ENCODE data around the gene KBTBD6.
"Not testable (repeated sequence)": the region's sequence is repeated elsewhere in the genome, so short reads cannot be mapped to it uniquely, and the experiment has no call there.

The KBTBD6 gene, protein sequence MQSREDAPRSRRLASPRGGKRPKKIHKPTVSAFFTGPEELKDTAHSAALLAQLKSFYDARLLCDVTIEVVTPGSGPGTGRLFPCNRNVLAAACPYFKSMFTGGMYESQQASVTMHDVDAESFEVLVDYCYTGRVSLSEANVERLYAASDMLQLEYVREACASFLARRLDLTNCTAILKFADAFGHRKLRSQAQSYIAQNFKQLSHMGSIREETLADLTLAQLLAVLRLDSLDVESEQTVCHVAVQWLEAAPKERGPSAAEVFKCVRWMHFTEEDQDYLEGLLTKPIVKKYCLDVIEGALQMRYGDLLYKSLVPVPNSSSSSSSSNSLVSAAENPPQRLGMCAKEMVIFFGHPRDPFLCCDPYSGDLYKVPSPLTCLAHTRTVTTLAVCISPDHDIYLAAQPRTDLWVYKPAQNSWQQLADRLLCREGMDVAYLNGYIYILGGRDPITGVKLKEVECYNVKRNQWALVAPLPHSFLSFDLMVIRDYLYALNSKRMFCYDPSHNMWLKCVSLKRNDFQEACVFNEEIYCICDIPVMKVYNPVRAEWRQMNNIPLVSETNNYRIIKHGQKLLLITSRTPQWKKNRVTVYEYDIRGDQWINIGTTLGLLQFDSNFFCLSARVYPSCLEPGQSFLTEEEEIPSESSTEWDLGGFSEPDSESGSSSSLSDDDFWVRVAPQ

DNA sequence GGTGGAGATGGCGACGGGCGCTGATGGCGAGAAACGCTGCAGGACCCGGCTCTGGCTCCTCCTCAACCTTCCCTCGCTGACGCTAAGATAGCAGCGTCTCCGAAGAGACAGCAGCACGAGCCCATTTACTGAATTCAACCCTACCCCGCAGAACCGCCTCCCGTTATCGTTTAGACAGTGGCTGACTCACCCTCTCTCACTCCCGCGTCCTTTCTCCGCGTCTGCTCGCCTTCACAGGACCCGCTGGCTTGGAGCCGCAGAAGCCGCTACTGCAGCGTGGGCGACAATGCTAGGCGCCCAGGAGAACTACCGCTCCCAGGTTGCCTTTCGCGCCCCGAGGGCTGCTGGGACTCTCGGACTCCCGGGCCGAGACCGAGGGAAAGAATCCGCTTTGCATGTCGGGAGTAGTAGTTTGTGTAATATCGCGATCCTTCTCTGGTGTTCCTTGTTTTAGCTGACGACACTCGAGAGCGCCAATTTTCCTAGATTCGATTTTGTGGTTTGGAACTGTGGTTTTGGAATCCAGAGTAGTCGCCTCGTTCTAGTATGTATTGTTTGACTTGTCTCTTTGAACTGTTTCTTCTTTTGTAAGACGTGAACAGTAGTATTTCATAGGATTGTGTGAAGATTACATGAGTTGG is at the start of gene KBTBD6:
Gene KBTBD6, minus strand, starts transcription at position 291 of the 641 bp plus-strand sequence. CDS start 291 bp downstream, outside the sequence.
- DNase-seq (ENCODE audit: low read depth in 2 of 3, low spot score in 1 of 3) = peak; percentile 89 to 95 (median 94)

DNA sequence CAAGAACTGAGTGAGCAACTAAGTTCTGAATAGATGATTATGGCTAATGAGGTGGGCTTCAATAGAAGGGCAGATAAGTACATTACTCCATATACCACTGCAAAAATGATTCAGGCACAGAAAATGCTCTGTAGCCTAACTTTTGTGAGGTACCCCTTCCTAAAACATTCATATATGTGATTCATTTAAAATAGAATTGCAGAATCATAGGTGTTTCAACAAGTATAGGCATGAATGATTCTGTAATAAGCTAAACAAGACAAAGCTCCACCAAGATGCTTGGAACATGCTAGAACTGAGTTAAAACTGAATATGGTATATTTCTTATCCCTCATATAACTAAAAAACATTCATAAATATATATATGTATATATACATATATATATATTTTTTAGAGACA is 49.6 kb upstream of the KBTBD6 start:
- DNase-seq (ENCODE audit: low read depth in 2 of 3, low spot score in 1 of 3) = no peak

DNA sequence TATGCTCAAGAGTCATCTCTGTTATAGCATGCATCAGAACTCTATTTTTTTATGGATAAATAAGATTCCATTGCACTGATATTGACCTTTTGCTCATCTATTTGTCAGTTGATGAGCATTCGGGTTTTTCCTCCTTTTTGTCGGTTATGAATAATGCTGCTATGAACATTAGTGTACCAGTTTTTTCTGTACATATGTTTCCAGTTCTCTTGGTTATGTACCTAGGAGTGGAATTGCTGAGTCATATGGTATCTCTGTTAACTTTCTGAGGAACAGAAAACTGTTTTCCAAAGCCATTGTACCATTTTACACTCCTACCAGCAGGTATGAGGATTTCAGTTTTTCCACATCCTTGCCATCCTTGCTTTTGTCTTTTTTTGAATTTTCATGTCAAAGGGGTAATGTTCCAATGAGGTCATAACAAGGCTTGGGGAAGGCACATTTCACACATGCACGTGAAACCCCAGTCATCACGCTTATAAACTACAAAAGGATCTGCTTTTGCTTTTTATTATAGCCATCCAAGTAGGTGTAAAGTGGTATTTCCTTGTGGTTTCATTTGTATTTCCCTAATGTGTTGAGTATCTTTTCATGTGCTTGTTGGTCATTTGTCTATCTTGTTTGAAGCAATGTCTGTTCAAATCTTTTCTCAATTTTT is 47.1 kb upstream of the KBTBD6 start:
- no peak for DNase-seq (ENCODE audit: low read depth in 2 of 3, low spot score in 1 of 3)

DNA sequence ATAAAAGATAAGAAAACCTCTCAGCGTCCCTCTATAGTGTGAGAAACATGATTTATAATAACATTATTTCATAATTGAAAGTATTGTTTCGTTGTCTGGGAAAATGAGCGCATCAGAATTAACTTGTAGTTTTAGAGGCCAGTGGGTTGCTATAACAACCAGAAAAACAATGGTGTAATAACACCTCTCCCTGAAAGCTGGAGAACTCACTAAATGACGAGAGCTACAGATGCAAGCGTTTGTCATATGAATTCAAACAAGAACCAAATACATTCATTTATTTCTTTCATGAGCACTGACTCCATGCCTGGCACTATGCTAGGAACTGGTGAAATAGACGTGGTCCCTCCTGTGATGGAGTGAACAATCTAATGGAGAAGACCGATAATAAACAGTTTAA is 45.4 kb upstream of the KBTBD6 start:
- DNase-seq (ENCODE audit: low read depth in 2 of 3, low spot score in 1 of 3) = no peak

DNA sequence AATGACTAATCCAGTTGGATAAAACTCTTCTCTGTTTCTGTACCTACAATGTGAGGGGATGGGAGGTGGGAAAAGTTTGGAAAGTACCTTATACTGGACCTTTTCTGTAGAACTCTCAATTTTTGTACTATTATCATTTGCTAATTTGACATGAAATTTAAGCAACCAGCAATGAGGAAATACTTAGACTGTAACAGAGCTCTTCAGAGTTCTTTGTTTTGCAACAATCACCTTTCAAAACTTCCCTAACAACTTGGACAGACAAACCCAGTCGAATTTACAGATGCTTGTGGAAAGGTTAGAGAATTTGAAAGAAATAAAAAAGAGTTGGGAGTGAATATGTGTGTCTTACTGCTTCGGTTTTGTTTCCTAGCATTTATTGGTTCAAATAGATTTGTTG is 45.0 kb upstream of the KBTBD6 start:
- DNase-seq (ENCODE audit: low read depth in 2 of 3, low spot score in 1 of 3) = no peak

DNA sequence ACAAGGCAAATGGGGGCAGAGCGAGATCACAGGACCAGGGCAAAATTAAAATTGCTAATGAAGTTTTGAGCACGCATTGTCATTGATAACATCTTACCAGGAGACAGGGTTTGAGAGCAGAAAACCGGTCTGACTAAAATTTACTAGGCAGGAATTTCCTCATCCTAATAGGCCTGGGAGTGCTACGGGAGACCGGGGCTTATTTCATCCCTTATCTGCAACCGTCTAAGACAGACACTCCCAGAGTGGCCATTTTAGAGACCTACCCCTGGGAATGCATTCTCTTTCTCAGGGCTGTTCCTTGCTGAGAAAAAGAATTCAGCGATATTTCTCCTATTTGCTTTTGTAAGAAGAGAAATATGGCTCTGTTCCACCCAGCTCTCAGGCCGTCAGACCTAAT is 43.0 kb upstream of the KBTBD6 start:
- not testable (repeated sequence) for DNase-seq (ENCODE audit: low read depth in 2 of 3, low spot score in 1 of 3)

DNA sequence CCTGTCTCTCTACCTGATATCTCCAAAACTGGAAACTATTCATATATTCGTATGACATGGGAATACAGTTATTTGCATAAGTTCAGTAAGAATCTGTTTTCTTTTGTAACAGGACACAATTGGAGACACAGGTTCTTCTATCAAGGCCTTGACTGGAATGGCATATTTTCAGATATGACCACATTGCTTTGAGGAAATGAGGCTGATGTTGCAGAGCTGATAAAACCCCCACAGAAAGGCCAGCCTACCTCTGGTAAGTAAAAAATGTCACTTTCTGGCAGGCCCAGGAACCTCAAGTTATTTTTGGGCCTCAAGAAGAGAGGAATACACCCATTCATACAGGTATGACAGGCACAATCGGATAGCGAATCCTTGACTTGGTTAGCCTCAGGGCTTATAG is 29.5 kb upstream of the KBTBD6 start:
- no peak for DNase-seq (ENCODE audit: low read depth in 2 of 3, low spot score in 1 of 3)

DNA sequence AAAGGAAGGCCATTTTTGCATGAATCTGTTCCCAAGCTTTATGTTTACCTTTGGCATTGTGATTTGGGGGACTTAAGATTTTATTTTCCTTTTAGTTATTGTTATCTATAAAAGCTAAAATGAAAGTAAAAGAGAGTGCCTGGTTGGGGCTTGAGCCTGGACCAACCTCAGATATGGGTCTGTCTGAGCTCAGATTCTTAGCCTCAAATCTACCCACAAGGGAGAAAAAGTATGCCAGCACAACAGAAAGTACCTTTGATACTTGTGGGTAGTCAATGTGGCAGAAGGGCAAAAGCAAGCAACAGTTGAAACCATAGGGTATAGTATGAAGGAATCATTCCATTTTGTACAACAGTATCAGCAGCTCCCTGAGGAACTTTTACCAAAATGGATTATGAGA is 26.6 kb upstream of the KBTBD6 start:
- no peak for DNase-seq (ENCODE audit: low read depth in 2 of 3, low spot score in 1 of 3)

DNA sequence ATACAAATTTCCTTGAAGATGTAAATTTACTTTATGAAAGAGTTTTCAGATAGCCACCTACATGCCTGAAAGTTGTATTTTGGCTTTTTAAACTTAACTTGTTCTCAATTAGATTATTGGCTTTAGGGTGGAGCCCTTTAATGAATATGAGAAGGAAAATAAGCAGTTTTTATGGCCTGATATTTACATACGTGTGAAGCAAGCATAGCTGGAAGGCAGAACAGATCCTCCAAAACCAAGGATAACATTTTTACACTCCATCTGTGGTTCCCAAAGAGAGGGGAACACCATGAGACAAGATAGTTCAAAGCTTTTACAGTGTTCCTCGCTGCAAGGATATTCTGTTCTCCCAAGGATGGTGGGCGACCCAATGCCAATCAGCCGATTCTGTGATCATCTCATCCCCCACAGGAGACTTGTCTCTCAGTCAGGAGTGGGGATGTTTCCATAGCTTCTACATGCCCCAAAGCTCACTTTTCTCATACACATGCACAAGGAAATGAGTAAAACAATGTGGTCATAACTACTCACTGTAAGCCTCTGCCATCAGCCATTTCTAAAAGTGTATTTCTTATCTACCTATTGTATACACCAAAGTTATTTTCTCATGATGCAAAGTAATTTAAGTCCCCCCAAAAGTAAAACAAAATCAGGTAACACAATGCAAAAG is 24.6 kb upstream of the KBTBD6 start:
- no peak for DNase-seq (ENCODE audit: low read depth in 2 of 3, low spot score in 1 of 3)

DNA sequence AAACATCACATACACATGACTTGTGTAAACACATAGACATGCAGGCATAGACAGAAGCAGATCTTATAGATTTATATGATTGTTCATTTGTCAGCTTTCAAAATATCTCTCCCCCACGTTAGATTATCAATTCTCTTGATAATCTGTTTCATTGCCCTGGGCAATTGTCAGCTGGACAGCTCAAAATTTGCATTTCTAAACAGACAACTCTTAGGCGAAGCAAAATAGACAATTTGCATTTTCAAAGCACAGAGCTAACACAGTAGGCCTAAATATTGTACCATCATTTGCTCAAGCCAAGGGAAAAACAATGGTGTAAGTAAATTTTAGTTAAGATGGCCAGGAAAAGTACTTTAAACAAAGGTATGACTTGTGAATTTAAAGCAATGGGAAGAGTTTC is 24.0 kb upstream of the KBTBD6 start:
- DNase-seq (ENCODE audit: low read depth in 2 of 3, low spot score in 1 of 3) = no peak

DNA sequence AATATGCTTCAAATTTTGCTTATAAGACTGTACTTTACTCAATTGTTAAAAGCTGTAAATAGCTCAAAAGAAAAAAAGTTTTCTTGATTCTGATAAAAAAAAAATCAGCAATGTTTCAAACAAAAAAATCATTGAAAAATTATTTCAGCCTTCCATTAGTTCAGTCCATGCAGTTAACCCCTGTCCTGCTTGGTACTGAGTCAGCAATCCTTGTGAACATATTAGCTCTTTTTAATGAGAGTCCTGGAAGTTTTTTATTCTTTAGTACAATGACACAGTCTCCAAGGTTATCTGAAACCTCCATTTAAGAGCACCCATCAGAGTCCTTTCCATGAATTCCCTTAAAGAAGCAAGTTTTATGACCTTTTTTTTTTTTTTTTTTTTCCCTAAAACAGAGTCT is 21.4 kb upstream of the KBTBD6 start:
- DNase-seq (ENCODE audit: low read depth in 2 of 3, low spot score in 1 of 3) = no peak

DNA sequence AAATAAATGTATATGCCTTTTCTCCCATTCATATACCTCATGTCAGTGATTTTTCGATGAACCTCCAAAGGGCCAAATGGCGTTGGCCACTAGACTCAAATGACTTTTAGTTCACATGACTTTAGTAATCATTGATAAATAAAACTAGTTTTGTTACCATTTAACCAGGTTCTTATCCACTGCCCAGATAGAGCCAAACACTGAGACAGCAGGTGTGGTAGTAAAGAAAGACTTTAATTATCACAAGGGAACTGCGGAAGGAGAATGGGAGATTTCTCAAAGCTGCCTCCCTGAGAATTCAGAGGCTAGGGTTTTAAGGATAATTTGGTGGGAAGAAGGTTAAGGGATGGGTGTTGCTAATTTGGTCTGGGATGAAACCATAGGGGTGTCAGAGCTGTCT is 19.4 kb upstream of the KBTBD6 start:
- no peak for DNase-seq (ENCODE audit: low read depth in 2 of 3, low spot score in 1 of 3)

DNA sequence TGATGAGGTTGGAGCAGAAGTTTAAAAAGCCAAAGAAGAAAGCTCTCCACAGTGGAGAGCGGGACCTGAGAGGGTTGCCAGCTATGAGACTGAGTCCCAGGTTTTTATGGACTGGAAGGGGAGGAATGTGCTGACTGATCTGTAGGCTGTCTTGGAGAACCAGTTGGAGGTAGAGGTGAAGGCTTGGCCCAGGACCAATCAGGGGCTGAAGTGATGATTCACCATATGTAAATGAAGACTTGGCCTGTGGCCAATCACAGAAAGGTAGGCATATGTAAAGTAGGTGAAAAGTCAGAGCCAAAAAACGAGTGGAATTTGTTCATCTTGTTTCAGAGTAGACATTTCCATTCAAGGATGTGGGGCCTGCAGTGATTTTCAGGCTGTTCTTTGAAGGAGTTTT is 17.5 kb upstream of the KBTBD6 start:
- DNase-seq (ENCODE audit: low read depth in 2 of 3, low spot score in 1 of 3) = no peak

DNA sequence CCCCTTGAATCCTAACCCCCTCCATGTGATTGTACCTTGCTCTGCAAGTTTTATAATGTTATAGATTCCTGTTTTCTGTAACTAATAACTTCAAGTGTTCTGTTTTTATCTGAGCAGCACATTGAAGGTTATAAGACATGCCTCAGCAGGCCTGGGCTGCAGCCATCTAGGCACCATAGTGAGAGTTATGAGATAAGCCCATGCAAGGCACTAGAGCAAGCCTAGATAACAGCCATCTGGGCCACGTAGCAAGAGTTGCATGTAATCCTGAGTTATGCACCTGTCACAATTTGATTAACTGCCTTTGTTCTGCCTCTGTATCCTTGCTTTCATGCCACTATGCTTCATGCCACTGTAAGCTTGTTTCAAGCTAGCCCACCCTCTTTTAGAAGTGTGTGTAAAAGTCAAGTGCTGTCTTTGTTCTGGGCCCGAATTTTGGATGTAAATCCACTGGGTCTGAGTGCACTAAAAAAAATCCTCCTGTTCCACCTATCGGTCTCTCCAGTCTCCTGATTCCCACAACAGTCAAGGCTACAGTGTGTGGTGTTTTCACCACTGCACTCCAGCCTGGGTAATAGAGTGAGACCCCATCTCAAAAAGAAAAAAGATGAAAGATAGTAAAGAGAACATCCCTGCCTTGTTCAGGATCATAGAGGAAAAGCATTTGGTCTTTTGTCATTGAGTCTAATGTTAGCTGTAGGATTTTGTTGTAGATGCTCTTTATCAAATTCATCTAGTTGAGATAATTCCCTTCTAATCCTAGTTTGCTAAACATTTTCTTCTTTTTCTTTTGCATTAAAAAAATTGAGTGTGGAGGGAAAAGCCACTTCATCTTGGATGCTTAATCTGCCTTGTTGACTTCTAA is 16.0 kb upstream of the KBTBD6 start:
- DNase-seq (ENCODE audit: low read depth in 2 of 3, low spot score in 1 of 3) = no peak

DNA sequence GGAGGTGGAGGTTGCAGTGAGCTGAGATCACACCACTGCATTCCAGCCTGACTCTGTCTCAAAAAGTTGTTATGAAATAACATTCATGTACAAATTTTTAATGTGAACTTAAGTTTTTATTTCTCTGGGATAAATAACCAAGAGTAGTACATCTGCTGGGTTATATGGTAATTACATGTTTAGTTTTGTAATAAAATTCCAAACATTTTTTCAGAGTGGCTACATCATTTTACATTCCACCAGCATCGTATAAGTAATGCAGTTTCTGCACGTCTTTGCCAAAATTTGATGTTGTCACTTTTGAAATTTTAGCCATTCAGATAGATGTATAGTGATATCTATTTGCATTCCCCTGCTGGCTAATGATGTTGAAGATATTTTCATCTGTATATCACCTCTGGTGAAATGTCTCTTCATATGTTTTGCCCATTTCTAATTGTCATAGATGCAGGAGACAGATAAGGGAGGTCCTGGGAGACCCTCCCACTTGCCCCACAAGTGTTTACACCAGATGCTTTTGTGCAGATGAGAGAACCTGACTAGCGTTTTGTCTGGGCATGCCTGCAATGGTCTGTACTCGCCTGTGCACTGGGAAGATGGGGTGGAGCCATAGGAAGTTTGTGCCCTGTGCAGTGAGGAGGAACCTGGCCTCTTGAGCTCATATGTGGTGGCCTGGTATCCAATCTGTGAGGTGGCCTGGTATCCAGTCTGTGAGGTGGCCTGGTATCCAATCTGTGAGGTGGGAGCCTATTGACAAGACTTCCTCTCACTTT is 12.7 kb upstream of the KBTBD6 start:
- DNase-seq (ENCODE audit: low read depth in 2 of 3, low spot score in 1 of 3) = no peak

DNA sequence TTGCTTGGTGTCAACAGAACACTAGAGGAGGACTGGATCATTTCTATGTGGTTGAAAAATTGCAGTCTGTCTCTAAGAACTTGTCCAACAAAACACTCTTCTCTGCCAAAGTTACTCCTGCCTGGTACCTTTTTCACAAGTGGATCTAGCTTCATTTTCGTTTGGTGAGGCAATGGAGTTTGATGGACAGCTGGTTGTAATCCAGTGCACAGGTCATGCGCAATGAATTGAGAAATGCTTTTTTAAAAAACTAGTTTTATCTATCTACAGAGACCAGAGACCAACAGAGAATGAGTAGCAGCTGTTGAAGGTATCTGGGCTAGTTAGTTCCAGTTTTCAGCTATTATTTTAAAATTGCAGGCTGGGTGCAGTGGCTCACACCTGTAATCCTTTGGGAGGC is 12.0 kb upstream of the KBTBD6 start:
- DNase-seq (ENCODE audit: low read depth in 2 of 3, low spot score in 1 of 3) = no peak

DNA sequence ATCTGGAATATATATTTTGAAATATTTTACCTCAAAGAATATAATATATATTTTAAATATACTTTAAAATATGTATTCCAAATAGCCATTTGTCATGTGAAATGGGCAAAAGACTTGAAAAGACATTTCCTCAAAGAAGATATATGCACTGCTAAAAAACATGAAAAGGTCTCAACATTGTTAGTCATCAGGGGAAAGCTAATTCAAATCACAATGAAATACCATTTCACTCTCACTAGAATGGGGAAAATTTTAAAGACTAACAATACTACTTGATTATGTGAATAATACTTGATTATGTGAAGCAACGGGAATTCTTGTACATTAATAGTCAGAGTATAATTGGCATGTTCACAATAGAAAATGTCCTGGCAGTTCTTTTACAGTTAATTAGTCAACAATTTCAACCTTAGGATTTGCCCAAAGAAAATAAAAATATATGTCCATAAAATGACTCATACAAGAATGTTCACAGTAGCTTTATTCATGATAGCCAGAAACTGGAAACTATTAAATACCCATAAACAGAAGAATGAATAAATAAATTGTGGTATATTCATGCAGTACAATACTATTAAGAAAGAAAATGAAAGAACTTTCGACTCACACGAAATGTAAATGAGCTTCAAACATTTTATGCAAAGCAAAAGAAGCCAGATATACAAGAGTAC is 6.8 kb upstream of the KBTBD6 start:
- no peak for DNase-seq (ENCODE audit: low read depth in 2 of 3, low spot score in 1 of 3)

DNA sequence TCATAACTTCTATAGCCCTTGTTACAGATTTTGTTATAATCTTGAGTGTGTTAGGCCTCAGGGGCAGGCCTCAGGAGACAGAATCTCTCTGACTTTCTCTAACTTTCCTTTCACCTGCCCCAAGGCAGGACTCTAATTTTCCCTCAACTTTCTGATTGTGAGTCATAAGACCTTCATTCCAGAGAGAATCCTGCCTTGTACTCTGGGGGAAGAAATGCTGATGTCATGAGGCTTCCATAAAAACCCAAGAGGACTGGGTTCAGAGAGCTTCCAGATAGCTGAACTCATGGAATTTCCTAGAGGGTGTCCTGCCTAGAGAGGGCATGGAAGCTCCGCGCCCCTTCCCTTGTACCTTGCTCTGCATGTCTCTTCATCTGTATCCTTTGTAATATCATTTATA is 5.3 kb upstream of the KBTBD6 start:
- no peak for DNase-seq (ENCODE audit: low read depth in 2 of 3, low spot score in 1 of 3)

DNA sequence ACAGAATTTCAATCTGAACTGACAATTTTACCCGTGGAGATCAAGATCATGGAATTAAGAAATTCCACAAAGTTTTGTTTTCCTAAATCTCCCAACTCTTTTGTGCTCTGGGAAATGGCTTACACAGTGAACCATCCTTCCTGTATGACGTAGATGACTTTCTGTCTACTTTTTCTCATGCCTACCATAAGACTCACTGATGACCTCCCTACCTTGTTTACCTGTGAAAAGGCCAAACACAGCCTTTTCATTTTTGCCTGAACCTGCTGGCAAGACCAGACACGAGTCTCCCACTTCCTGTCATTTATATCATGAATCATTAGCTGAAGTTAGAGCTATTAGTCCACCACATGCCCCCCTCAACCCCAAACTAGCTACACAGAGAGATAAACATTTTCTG is 4.6 kb upstream of the KBTBD6 start:
- DNase-seq (ENCODE audit: low read depth in 2 of 3, low spot score in 1 of 3) = no peak
